T-helper 2 cell treated with Interferon-gamma antibody and Interleukin-4, amounts not matched to agents 5 μg/mL and 100 μg/mL, for 36 hours (primary cell): ENCODE data around the gene PNPLA7.
A peak's percentile ranks its signal among the peaks of the same experiment; 100 is the strongest.

Experiments
- DNase-seq: peaks from one replicate; pipeline ENCODE4 v3.0.0; 2021; ENCODE audit warnings: low spot score
- H3K27ac Mint-ChIP-seq: one replicate; pipeline ENCODE4 v1.8.0; 2021; ENCODE audit warnings: mild to moderate bottlenecking, mixed read lengths
- H3K27me3 Mint-ChIP-seq: one replicate; pipeline ENCODE4 v1.8.0; 2021; ENCODE audit warnings: low read depth, mixed read lengths
- H3K36me3 Mint-ChIP-seq: one replicate; pipeline ENCODE4 v1.8.0; 2021; ENCODE audit warnings: low read depth, mixed read lengths
- H3K4me1 Mint-ChIP-seq: one replicate; pipeline ENCODE4 v1.8.0; 2021; ENCODE audit warnings: low read depth, mixed read lengths
- H3K4me3 Mint-ChIP-seq: one replicate; pipeline ENCODE4 v1.8.0; 2022; ENCODE audit warnings: mild to moderate bottlenecking, moderate library complexity, mixed read lengths
- H3K9me3 Mint-ChIP-seq: one replicate; pipeline ENCODE4 v1.8.0; 2021; ENCODE audit warnings: mixed read lengths

The PNPLA7 gene

GRCh38 chr9:137505421-137506140 lies 44.6 kb downstream of the PNPLA7 start:
- H3K36me3 Mint-ChIP-seq: peaks cover 5% of the 10 kb centered on the region
- no peak overlapping the region for H3K27ac Mint-ChIP-seq
- no peaks in the 10 kb centered on the region for H3K27me3 Mint-ChIP-seq
- H3K9me3 Mint-ChIP-seq: peaks cover 8% of the 10 kb centered on the region
- H3K4me3 Mint-ChIP-seq: no peak overlapping the region
- DNase-seq: no peak
- H3K4me1 Mint-ChIP-seq: no peaks in the 10 kb centered on the region

DNA sequence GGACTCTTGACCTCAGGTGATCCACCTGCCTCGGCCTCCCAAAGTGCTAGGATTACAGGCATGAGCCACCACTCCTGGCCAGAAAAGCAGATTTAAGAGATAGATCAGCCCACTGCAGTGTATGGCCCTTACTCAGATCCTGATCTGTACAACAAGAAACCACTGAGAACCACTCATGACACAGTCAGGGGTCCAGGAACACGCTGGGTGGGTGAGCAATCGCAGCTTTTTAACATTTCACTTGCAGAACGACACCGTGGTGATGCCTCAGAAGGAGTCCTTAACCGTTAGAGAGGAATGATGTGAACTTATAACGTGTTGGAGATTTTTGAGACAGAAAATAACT lies 45.8 kb downstream of the PNPLA7 start:
- no peak for DNase-seq
- Mint-ChIP-seq H3K36me3 (peaks cover 5% of the 10 kb centered on the region), H3K27ac (no peak overlapping the region), H3K27me3 (no peaks in the 10 kb centered on the region), H3K9me3 (peaks cover 8% of the 10 kb centered on the region), H3K4me1 (no peaks in the 10 kb centered on the region), H3K4me3 (no peak overlapping the region)

- Mint-ChIP-seq H3K27me3 (no peaks in the 10 kb centered on the region), H3K27ac (peak overlapping the region; percentile 29), H3K4me1 (no peaks in the 10 kb centered on the region), H3K36me3 (peaks cover 5% of the 10 kb centered on the region), H3K9me3 (peaks cover 8% of the 10 kb centered on the region), H3K4me3 (peak overlapping the region; percentile 26)
- no peak for DNase-seq
Observed at GRCh38 chr9:137502008-137502911, 47.9 kb downstream of the PNPLA7 start.

- Mint-ChIP-seq H3K36me3 (peaks cover 5% of the 10 kb centered on the region), H3K27ac (peak overlapping the region; percentile 9), H3K4me1 (no peaks in the 10 kb centered on the region), H3K4me3 (no peak overlapping the region), H3K9me3 (peaks cover 8% of the 10 kb centered on the region), H3K27me3 (no peaks in the 10 kb centered on the region)
- no peak for DNase-seq
Observed at GRCh38 chr9:137501457-137501856, 48.7 kb downstream of the PNPLA7 start.

- no peak for DNase-seq
- no peak overlapping the region for H3K4me3 Mint-ChIP-seq
- H3K9me3 Mint-ChIP-seq: peaks cover 8% of the 10 kb centered on the region
- H3K27me3 Mint-ChIP-seq: no peaks in the 10 kb centered on the region
- H3K36me3 Mint-ChIP-seq: peaks cover 5% of the 10 kb centered on the region
- H3K27ac Mint-ChIP-seq: no peak overlapping the region
- H3K4me1 Mint-ChIP-seq: no peaks in the 10 kb centered on the region
Observed at GRCh38 chr9:137500666-137501397, 49.4 kb downstream of the PNPLA7 start.

- no peak for DNase-seq
- Mint-ChIP-seq H3K36me3 (peaks cover 5% of the 10 kb centered on the region), H3K4me1 (no peaks in the 10 kb centered on the region), H3K9me3 (peaks cover 8% of the 10 kb centered on the region), H3K27ac (no peak overlapping the region), H3K27me3 (no peaks in the 10 kb centered on the region), H3K4me3 (no peak overlapping the region)
Observed at GRCh38 chr9:137499858-137500661, 50.1 kb downstream of the PNPLA7 start.

- H3K9me3 Mint-ChIP-seq: peaks cover 8% of the 10 kb centered on the region
- peaks cover 5% of the 10 kb centered on the region for H3K36me3 Mint-ChIP-seq
- no peaks in the 10 kb centered on the region for H3K27me3 Mint-ChIP-seq
- no peak overlapping the region for H3K27ac Mint-ChIP-seq
- H3K4me1 Mint-ChIP-seq: peaks cover under 1% of the 10 kb centered on the region
- H3K4me3 Mint-ChIP-seq: no peak overlapping the region
- DNase-seq: no peak
Observed at GRCh38 chr9:137499416-137499815, 50.8 kb downstream of the PNPLA7 start.

DNA sequence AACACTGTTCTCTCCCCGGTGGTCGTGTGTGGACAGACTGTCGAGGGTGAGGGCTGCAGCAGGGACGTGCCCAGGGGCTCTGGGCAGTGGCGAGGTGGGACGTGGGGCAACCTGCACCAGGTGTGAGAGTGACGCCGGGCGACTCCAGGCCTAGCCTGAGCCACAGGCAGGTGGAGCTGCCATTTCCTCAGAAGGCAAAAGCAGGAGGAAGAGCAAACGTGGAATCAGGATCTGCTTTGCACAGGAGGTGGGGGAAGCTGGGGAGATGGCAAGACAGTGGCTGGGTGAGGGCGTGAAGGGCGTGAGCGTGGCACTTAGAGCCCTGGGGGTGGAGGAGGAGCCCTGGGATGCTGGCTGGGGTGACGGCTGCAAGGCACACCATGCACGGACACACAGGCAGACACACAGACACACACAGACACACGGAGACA lies 51.5 kb downstream of the PNPLA7 start:
- DNase-seq: no peak
- Mint-ChIP-seq H3K4me1 (peaks cover 5% of the 10 kb centered on the region), H3K4me3 (no peak overlapping the region), H3K9me3 (peaks cover 8% of the 10 kb centered on the region), H3K27me3 (no peaks in the 10 kb centered on the region), H3K36me3 (peaks cover 5% of the 10 kb centered on the region), H3K27ac (peak overlapping the region; percentile 27)

DNA sequence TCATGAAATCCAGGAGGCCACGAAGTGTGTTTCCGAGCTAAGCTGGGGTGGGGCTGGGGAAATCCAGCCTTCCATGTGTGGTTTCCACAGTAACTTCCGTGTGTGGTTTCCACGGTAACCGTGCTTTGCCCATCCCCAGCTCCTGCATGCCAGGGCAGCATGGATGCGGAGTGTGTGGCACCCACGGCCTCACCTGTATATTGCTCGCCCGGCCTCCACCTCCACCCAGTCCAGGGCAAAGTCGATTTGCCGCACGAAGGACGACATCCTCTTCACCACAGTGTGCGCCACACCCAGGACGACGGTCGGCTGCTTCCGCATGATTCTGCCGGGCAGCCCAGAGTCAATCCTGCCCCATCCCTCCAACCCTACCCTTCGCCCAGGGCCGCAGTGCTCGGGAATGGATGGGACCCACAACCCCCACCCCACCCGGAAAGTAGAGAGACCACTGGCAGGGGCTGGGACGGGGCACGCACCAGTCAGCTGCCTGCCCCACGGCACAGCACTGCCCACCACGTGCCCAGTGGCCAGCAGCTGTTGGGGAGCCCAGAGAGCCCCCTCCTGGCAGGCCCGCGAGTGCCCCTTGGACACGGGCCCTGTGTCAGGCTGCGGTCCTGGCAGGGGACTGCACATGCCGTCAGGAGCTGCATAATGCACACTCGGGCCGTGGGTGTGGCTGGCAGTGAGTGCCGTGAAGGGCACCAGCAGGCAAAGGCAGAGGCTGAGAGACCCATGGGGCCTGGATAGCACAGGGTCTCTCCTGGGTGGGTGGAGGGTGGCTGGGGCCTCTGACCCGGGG lies 52.1 kb downstream of the PNPLA7 start:
- Mint-ChIP-seq H3K4me3 (no peak overlapping the region), H3K36me3 (peaks cover 5% of the 10 kb centered on the region), H3K27ac (no peak overlapping the region), H3K27me3 (no peaks in the 10 kb centered on the region), H3K9me3 (peaks cover 8% of the 10 kb centered on the region), H3K4me1 (peaks cover 5% of the 10 kb centered on the region)
- DNase-seq: no peak

DNA sequence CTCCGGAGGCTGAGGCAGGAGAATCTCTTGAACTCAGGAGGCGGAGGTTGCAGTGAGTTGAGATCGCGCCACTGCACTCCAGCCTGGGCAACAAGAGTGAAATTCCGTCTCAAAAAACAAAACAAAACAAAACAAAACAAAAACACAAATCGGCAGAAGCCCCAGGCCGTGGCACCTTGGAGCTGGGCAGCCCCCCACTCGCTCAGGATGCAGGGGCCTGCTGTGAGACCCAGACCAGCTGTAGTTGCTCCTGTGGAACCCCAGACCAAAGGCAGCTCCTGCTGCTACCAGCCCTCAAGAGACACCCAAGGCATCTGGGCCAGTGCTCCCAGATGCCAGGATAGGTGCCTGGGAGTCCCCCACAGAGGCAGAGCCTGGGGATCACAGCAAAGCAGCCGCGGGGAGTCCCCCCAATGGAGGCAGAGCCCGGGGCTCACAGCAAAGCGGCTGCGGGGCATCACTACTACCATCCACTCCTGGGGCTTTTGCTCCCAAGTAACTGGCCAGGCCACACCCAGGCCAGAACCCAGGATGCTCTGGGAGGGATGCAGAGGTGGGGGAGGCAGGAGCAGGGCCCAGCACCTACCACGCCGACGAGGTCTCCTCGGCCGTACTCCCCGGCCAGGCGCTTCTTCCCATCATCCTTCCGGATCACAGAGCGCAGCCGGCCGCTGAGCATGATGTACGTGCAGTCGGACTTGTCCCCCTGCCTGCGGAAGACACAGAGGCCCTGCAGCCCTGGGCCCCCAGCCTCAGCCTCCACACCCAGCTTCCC lies 53.4 kb downstream of the PNPLA7 start:
- Mint-ChIP-seq H3K9me3 (peaks cover 2% of the 10 kb centered on the region), H3K36me3 (no peaks in the 10 kb centered on the region), H3K27ac (no peak overlapping the region), H3K27me3 (no peaks in the 10 kb centered on the region), H3K4me3 (no peak overlapping the region), H3K4me1 (peaks cover 8% of the 10 kb centered on the region)
- DNase-seq: no peak

- H3K4me1 Mint-ChIP-seq: peaks cover 19% of the 10 kb centered on the region
- no peak overlapping the region for H3K27ac Mint-ChIP-seq
- H3K9me3 Mint-ChIP-seq: no peaks in the 10 kb centered on the region
- H3K36me3 Mint-ChIP-seq: no peaks in the 10 kb centered on the region
- H3K27me3 Mint-ChIP-seq: no peaks in the 10 kb centered on the region
- DNase-seq: no peak
- H3K4me3 Mint-ChIP-seq: no peak overlapping the region
Observed at GRCh38 chr9:137494550-137495351, 55.5 kb downstream of the PNPLA7 start.

- H3K27me3 Mint-ChIP-seq: no peaks in the 10 kb centered on the region
- no peaks in the 10 kb centered on the region for H3K36me3 Mint-ChIP-seq
- DNase-seq: no peak
- H3K9me3 Mint-ChIP-seq: no peaks in the 10 kb centered on the region
- H3K4me3 Mint-ChIP-seq: peak overlapping the region; percentile 57
- H3K4me1 Mint-ChIP-seq: peaks cover 19% of the 10 kb centered on the region
- peak overlapping the region; percentile 35 for H3K27ac Mint-ChIP-seq
Observed at GRCh38 chr9:137494104-137494544, 56.1 kb downstream of the PNPLA7 start.
